K562 (cell line): ENCODE data around the gene BCAS4. TPM values are rescaled to one million over a fixed set of nuclear protein-coding genes. Genes with fewer than 3 reads are reported as not detected.

ENCODE experiments used
- FIP1L1 ChIP-seq: fragments of 200-400 bp; formaldehyde crosslinking; IDR thresholded peaks from 2 replicates; pipeline ENCODE4 v1.6.1; 2018; ENCODE audit warnings: mild to moderate bottlenecking, low read depth, low read length; ENCODE audit not compliant: poor library complexity, severe bottlenecking
- FUS ChIP-seq: fragments of 200-400 bp; formaldehyde crosslinking; optimal IDR thresholded peaks from 2 replicates; pipeline ENCODE3; 2017; ENCODE audit warnings: low read depth, low read length
- L3MBTL2 ChIP-seq: fragments of 450-650 bp; IDR thresholded peaks from 2 replicates; pipeline ENCODE4 v1.6.1; 2016; ENCODE audit warnings: mild to moderate bottlenecking, moderate library complexity
- MCM3 ChIP-seq: fragments of 450-650 bp; IDR thresholded peaks from 2 replicates; pipeline ENCODE4 v1.6.1; 2016
- PTTG1 ChIP-seq: fragments of 450-650 bp; IDR thresholded peaks from 2 replicates; pipeline ENCODE4 v1.6.1; 2016; ENCODE audit warnings: low read depth, mild to moderate bottlenecking, missing genetic modification characterization, missing compliant biosample characterization
- SMC3 ChIP-seq: conservative IDR thresholded peaks from 2 replicates; pipeline ENCODE4 v1.6.1; 2011; ENCODE audit warnings: low read depth, low read length, improper control_type of control experiment; ENCODE audit not compliant: insufficient read depth
- TCF7L2 ChIP-seq: fragments of 150-350 bp; IDR thresholded peaks from 2 replicates; pipeline ENCODE4 v1.6.1; 2016; ENCODE audit warnings: low read depth, mild to moderate bottlenecking, low read length, moderate library complexity
- ZNF354B ChIP-seq: fragments of 250-450 bp; sonication (Bioruptor Pico); IDR thresholded peaks from 2 replicates; pipeline ENCODE4 v1.4.0; 2020
- ZNF668 ChIP-seq: fragments of 250-450 bp; sonication (Bioruptor Pico); IDR thresholded peaks from 2 replicates; pipeline ENCODE4 v1.8.0; 2022; ENCODE audit warnings: mild to moderate bottlenecking, inconsistent platforms
- ZNF778 ChIP-seq: fragments of 450-650 bp; formaldehyde crosslinking; IDR thresholded peaks from 2 replicates; pipeline ENCODE4 v1.4.0; 2020; ENCODE audit warnings: mild to moderate bottlenecking, moderate library complexity
- polyA plus RNA-seq, 8 experiments: library from polyadenylated mRNA; depleted of rRNA in 4 of 8; stranded (reverse) in 5 of 8; unstranded in 3 of 8; fragments of >200 nt; fragmentation: Nextera tagmentation in 2 of 8; fragmentation: Illumina TruSeq in 1 of 8; extraction: Ambion mirVana in 2 of 8; extraction: Trizol in 1 of 8; gene quantifications; 2 replicates each; pipeline versions ENCODE4 v1.2.1 to v1.2.3, GENCODE V29; 2011 to 2014; ENCODE audit warnings: inconsistent platforms in 1 of 8, missing spikeins in 1 of 8
- total RNA-seq, 7 experiments: library from RNA; depleted of rRNA in 6 of 7; stranded (reverse); fragments of >200 nt in 6 of 7; fragmentation: Illumina TruSeq in 2 of 7; extraction: Trizol in 2 of 7; gene quantifications; 2 replicates each; pipeline versions ENCODE4 v1.2.1 to v1.2.3, GENCODE V29; 2011 to 2021; ENCODE audit warnings: low replicate concordance in 1 of 7
- TF ChIP-seq, protein P1 (sequence below): fragments of 450-650 bp; IDR thresholded peaks from 2 replicates; pipeline ENCODE4 v1.6.1; 2017; ENCODE audit warnings: antibody characterized with exemption
- TF ChIP-seq, protein P2 (sequence below): fragments of 450-650 bp; IDR thresholded peaks from 2 replicates; pipeline ENCODE4 v1.6.1; 2016; ENCODE audit warnings: low read depth, mild to moderate bottlenecking, moderate library complexity
- TF ChIP-seq, protein P3 (sequence below): fragments of 450-650 bp; formaldehyde crosslinking; IDR thresholded peaks from 2 replicates; pipeline ENCODE4 v1.4.0; 2022; ENCODE audit warnings: missing genetic modification characterization
- TF ChIP-seq, protein P4 (sequence below), 2 experiments: fragments of 450-650 bp in 1 of 2; IDR thresholded peaks; 2 replicates each; pipeline ENCODE4 v1.6.1; 2011 to 2017; ENCODE audit warnings: low read depth in 2 of 2, antibody characterized with exemption in 1 of 2, borderline replicate concordance in 1 of 2, low read length in 1 of 2, mild to moderate bottlenecking in 1 of 2, mixed read lengths in 1 of 2; ENCODE audit not compliant: control insufficient read depth in 1 of 2
- TF ChIP-seq, protein P5 (sequence below): fragments of 450-650 bp; IDR thresholded peaks from 2 replicates; pipeline ENCODE4 v1.6.1; 2014; ENCODE audit warnings: low read depth, mild to moderate bottlenecking, moderate library complexity, borderline replicate concordance
- TF ChIP-seq, protein P6 (sequence below): sonication (generic); formaldehyde crosslinking; IDR thresholded peaks from 2 replicates; pipeline ENCODE4 v1.8.1; 2023; ENCODE audit warnings: mild to moderate bottlenecking, missing genetic modification reagents

Gene BCAS4
- total and polyA plus RNA-seq, 9 of the 15 experiments (the other 6 are each of a cell fraction or from before 2014, with no cell fraction given): 0.15 to 2.3 (median 0.47) TPM

DNA sequence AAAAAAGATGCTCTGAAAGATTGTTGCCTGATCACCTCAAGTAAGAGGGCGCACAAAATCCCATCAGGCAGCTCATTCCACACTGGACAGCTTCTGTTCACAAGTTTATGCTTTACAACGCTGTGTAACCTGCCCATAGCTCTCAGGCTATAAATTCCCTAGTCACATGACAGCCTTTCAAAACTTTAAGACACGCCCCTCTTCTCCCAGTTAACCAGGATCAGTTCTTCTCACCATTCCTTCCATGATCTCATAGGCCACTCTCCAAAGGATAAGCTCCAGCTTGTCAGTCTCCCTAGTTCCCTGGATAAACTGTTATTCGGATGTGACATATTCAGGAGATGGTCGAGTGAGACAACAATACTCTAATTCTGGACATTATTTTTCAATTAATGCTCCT lies 121.4 kb downstream of the BCAS4 start (continued):
- TF ChIP-seq, protein P1, sequence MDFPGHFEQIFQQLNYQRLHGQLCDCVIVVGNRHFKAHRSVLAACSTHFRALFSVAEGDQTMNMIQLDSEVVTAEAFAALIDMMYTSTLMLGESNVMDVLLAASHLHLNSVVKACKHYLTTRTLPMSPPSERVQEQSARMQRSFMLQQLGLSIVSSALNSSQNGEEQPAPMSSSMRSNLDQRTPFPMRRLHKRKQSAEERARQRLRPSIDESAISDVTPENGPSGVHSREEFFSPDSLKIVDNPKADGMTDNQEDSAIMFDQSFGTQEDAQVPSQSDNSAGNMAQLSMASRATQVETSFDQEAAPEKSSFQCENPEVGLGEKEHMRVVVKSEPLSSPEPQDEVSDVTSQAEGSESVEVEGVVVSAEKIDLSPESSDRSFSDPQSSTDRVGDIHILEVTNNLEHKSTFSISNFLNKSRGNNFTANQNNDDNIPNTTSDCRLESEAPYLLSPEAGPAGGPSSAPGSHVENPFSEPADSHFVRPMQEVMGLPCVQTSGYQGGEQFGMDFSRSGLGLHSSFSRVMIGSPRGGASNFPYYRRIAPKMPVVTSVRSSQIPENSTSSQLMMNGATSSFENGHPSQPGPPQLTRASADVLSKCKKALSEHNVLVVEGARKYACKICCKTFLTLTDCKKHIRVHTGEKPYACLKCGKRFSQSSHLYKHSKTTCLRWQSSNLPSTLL: no peak
- TF ChIP-seq MCM3 (no peak), SMC3 (no peak), ZNF778 (CRISPR knock-in tag) (no peak), TCF7L2 (no peak), ZNF668 (CRISPR knock-in tag) (no peak), FUS (no peak), L3MBTL2 (no peak), FIP1L1 (no peak), ZNF354B (no peak), PTTG1 (tag) (no peak)
- TF ChIP-seq, protein P2, sequence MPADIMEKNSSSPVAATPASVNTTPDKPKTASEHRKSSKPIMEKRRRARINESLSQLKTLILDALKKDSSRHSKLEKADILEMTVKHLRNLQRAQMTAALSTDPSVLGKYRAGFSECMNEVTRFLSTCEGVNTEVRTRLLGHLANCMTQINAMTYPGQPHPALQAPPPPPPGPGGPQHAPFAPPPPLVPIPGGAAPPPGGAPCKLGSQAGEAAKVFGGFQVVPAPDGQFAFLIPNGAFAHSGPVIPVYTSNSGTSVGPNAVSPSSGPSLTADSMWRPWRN: no peak
- TF ChIP-seq, protein P3, sequence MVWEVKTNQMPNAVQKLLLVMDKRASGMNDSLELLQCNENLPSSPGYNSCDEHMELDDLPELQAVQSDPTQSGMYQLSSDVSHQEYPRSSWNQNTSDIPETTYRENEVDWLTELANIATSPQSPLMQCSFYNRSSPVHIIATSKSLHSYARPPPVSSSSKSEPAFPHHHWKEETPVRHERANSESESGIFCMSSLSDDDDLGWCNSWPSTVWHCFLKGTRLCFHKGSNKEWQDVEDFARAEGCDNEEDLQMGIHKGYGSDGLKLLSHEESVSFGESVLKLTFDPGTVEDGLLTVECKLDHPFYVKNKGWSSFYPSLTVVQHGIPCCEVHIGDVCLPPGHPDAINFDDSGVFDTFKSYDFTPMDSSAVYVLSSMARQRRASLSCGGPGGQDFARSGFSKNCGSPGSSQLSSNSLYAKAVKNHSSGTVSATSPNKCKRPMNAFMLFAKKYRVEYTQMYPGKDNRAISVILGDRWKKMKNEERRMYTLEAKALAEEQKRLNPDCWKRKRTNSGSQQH: no peak
- TF ChIP-seq, protein P4, sequence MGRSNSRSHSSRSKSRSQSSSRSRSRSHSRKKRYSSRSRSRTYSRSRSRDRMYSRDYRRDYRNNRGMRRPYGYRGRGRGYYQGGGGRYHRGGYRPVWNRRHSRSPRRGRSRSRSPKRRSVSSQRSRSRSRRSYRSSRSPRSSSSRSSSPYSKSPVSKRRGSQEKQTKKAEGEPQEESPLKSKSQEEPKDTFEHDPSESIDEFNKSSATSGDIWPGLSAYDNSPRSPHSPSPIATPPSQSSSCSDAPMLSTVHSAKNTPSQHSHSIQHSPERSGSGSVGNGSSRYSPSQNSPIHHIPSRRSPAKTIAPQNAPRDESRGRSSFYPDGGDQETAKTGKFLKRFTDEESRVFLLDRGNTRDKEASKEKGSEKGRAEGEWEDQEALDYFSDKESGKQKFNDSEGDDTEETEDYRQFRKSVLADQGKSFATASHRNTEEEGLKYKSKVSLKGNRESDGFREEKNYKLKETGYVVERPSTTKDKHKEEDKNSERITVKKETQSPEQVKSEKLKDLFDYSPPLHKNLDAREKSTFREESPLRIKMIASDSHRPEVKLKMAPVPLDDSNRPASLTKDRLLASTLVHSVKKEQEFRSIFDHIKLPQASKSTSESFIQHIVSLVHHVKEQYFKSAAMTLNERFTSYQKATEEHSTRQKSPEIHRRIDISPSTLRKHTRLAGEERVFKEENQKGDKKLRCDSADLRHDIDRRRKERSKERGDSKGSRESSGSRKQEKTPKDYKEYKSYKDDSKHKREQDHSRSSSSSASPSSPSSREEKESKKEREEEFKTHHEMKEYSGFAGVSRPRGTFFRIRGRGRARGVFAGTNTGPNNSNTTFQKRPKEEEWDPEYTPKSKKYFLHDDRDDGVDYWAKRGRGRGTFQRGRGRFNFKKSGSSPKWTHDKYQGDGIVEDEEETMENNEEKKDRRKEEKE (IDR thresholded peaks at IDR 0.05; ENCODE audit: borderline replicate concordance in 1 of 2, control insufficient read depth in 1 of 2, low read depth in 2 of 2, low read length in 1 of 2): no peak
- TF ChIP-seq, protein P5, sequence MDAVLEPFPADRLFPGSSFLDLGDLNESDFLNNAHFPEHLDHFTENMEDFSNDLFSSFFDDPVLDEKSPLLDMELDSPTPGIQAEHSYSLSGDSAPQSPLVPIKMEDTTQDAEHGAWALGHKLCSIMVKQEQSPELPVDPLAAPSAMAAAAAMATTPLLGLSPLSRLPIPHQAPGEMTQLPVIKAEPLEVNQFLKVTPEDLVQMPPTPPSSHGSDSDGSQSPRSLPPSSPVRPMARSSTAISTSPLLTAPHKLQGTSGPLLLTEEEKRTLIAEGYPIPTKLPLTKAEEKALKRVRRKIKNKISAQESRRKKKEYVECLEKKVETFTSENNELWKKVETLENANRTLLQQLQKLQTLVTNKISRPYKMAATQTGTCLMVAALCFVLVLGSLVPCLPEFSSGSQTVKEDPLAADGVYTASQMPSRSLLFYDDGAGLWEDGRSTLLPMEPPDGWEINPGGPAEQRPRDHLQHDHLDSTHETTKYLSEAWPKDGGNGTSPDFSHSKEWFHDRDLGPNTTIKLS: no peak
- TF ChIP-seq, protein P6, sequence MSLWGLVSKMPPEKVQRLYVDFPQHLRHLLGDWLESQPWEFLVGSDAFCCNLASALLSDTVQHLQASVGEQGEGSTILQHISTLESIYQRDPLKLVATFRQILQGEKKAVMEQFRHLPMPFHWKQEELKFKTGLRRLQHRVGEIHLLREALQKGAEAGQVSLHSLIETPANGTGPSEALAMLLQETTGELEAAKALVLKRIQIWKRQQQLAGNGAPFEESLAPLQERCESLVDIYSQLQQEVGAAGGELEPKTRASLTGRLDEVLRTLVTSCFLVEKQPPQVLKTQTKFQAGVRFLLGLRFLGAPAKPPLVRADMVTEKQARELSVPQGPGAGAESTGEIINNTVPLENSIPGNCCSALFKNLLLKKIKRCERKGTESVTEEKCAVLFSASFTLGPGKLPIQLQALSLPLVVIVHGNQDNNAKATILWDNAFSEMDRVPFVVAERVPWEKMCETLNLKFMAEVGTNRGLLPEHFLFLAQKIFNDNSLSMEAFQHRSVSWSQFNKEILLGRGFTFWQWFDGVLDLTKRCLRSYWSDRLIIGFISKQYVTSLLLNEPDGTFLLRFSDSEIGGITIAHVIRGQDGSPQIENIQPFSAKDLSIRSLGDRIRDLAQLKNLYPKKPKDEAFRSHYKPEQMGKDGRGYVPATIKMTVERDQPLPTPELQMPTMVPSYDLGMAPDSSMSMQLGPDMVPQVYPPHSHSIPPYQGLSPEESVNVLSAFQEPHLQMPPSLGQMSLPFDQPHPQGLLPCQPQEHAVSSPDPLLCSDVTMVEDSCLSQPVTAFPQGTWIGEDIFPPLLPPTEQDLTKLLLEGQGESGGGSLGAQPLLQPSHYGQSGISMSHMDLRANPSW: no peak
